ENCODE measurements around the gene DISP2.

The DISP2 gene, protein sequence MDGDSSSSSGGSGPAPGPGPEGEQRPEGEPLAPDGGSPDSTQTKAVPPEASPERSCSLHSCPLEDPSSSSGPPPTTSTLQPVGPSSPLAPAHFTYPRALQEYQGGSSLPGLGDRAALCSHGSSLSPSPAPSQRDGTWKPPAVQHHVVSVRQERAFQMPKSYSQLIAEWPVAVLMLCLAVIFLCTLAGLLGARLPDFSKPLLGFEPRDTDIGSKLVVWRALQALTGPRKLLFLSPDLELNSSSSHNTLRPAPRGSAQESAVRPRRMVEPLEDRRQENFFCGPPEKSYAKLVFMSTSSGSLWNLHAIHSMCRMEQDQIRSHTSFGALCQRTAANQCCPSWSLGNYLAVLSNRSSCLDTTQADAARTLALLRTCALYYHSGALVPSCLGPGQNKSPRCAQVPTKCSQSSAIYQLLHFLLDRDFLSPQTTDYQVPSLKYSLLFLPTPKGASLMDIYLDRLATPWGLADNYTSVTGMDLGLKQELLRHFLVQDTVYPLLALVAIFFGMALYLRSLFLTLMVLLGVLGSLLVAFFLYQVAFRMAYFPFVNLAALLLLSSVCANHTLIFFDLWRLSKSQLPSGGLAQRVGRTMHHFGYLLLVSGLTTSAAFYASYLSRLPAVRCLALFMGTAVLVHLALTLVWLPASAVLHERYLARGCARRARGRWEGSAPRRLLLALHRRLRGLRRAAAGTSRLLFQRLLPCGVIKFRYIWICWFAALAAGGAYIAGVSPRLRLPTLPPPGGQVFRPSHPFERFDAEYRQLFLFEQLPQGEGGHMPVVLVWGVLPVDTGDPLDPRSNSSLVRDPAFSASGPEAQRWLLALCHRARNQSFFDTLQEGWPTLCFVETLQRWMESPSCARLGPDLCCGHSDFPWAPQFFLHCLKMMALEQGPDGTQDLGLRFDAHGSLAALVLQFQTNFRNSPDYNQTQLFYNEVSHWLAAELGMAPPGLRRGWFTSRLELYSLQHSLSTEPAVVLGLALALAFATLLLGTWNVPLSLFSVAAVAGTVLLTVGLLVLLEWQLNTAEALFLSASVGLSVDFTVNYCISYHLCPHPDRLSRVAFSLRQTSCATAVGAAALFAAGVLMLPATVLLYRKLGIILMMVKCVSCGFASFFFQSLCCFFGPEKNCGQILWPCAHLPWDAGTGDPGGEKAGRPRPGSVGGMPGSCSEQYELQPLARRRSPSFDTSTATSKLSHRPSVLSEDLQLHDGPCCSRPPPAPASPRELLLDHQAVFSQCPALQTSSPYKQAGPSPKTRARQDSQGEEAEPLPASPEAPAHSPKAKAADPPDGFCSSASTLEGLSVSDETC (N-terminal part only)

DNA sequence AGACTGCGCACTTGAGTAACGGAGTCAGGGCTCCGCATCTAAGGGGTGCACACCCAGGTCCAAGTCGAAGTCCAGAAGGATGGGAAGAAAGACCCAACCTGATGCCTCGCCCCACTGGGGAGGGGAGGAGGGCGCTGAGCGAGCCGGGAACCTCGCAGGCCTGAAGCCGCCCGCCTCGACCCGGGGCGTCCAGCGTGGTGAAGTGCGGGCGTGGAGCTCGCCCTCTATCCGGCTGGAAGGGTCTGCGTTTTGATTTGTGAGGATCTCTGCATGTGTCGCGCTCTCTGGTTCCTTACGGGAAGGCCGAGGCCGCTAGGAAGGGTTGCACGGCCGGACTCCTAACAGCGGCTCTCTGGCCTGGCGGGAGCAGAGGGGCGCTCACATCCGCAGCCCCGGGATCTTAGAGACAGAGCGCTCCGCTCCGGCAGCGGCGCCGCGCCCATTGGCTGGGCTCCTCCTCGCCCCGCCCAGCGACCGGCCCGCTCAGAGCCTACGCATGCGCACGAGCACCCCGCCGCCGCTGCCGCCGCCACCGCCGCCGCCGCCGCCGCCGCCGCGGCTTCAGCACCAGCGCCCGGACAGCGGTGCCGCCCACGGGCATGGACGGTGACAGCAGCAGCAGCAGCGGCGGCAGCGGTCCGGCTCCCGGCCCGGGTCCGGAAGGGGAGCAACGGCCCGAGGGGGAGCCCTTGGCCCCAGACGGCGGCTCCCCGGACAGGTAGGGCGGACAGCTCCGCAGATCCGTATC, at the start of gene DISP2:
DISP2 (plus strand) TSS at position 497 of the 748 bp plus-strand sequence; CDS start at position 600, 103 bp downstream.
- peaks cover 53% of the 10 kb centered on the region for H3K27me3 Mint-ChIP-seq (ENCODE audit: low read depth)
- no peaks in the 10 kb centered on the region for H3K36me3 Mint-ChIP-seq (ENCODE audit: low read depth)
- TF ChIP-seq, protein P1, sequence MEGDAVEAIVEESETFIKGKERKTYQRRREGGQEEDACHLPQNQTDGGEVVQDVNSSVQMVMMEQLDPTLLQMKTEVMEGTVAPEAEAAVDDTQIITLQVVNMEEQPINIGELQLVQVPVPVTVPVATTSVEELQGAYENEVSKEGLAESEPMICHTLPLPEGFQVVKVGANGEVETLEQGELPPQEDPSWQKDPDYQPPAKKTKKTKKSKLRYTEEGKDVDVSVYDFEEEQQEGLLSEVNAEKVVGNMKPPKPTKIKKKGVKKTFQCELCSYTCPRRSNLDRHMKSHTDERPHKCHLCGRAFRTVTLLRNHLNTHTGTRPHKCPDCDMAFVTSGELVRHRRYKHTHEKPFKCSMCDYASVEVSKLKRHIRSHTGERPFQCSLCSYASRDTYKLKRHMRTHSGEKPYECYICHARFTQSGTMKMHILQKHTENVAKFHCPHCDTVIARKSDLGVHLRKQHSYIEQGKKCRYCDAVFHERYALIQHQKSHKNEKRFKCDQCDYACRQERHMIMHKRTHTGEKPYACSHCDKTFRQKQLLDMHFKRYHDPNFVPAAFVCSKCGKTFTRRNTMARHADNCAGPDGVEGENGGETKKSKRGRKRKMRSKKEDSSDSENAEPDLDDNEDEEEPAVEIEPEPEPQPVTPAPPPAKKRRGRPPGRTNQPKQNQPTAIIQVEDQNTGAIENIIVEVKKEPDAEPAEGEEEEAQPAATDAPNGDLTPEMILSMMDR (IDR thresholded peaks at IDR 0.05; ENCODE audit: unreplicated experiment in 3 of 3), result no peak
- no peaks in the 10 kb centered on the region for H3K9me3 Mint-ChIP-seq
- H3K27ac Mint-ChIP-seq, result no peak within 1 kb of the TSS
- peaks cover 25% of the 10 kb centered on the region for H3K4me1 Mint-ChIP-seq
- peak within 1 kb of the TSS; percentile 82 to 85 (median 84) for H3K4me3 Mint-ChIP-seq

GRCh38 chr15:40309344-40309862, 48.6 kb upstream of the DISP2 start:
- H3K4me1 Mint-ChIP-seq, result peaks cover 25% of the 10 kb centered on the region
- H3K4me3 Mint-ChIP-seq, result no peak overlapping the region
- H3K27me3 Mint-ChIP-seq (ENCODE audit: low read depth), result peaks cover 57% of the 10 kb centered on the region
- H3K27ac Mint-ChIP-seq, result peak overlapping the region in 2 of 3 experiments; percentile 26 to 64
- H3K9me3 Mint-ChIP-seq, result no peaks in the 10 kb centered on the region
- TF ChIP-seq, protein P1 (IDR thresholded peaks at IDR 0.05; ENCODE audit: unreplicated experiment in 3 of 3), result no peak
- no peaks in the 10 kb centered on the region for H3K36me3 Mint-ChIP-seq (ENCODE audit: low read depth)

GRCh38 chr15:40310001-40310959, 47.7 kb upstream of the DISP2 start:
- H3K27ac Mint-ChIP-seq, result peak overlapping the region in 2 of 3 experiments; percentile 26 to 64
- TF ChIP-seq, protein P1 (IDR thresholded peaks at IDR 0.05; ENCODE audit: unreplicated experiment in 3 of 3), result peak; percentile 69 to 79 (median 72)
- peaks cover 25% of the 10 kb centered on the region for H3K4me1 Mint-ChIP-seq
- peaks cover 59% of the 10 kb centered on the region for H3K27me3 Mint-ChIP-seq (ENCODE audit: low read depth)
- no peaks in the 10 kb centered on the region for H3K36me3 Mint-ChIP-seq (ENCODE audit: low read depth)
- H3K9me3 Mint-ChIP-seq, result no peaks in the 10 kb centered on the region
- no peak overlapping the region for H3K4me3 Mint-ChIP-seq

DNA sequence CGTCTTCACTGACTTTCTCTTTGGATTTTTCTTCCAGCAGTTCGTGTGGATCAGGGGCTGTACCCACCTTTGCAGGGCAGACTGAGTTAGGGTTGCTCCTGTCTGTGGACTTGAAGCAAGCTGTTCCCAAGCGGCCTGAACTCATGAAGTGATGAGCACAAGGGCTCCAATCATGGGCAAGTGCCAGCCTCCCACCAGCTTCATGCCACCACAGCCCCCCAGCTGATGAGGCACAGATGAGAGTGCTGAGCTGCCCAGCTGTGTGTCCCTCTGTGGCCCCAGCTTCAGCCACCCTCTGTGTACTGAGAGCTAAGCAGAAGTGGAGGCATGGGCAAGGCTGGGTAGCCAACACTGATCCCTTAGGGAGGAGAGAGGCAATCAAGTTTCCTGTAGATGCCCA, 47.0 kb upstream of the DISP2 start:
- Mint-ChIP-seq H3K4me1 (peaks cover 25% of the 10 kb centered on the region), H3K4me3 (no peak overlapping the region), H3K9me3 (no peaks in the 10 kb centered on the region), H3K27me3 (ENCODE audit: low read depth) (peaks cover 66% of the 10 kb centered on the region), H3K36me3 (ENCODE audit: low read depth) (no peaks in the 10 kb centered on the region), H3K27ac (no peak overlapping the region)
- TF ChIP-seq, protein P1 (IDR thresholded peaks at IDR 0.05; ENCODE audit: unreplicated experiment in 3 of 3), result no peak
